Measurements from ENCODE around the gene ABLIM2. TPM values are rescaled to one million over a fixed set of nuclear protein-coding genes. Genes with fewer than 3 reads are reported as not detected.
A peak's percentile ranks its signal among the peaks of the same experiment; 100 is the strongest.

Gene ABLIM2
- total and polyA plus RNA-seq, 2 of the 13 experiments (the other 11 are each of a cell fraction or from before 2014, with no cell fraction given) = 0.20 to 0.37 TPM

DNA sequence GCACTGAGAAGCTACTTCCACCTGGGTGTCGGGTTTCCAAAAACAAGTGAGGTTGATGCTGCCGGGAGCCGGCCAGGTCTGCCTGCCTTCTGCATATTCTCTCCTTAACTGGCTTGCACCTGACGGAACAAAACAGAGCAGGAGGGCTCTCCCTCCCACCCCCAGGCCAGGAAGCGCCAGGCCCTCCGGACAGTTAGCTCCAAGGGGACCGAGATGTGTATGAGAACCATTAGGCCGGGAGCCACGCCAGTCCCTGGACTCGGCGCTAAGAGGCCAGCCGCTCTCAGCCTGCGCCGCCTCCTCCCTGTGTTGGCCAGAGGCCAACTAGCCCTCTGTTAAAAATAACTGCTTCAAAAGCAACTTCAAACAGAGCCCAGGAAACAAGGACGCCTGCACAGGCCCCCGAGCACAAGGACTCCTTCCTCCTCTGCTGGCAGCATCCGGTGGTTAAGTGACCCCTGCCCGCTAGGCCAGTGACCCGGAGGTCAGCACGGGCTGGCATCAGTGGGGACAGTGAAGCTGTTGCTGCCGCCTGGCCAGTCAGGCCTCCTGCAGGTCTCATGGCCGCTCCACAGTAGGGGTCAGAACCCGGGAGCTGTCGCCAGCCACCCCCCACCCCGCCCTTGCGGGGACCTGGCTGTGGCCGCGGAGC, 107.9 kb downstream of the ABLIM2 start (continued):
- TF ChIP-seq, protein P1, sequence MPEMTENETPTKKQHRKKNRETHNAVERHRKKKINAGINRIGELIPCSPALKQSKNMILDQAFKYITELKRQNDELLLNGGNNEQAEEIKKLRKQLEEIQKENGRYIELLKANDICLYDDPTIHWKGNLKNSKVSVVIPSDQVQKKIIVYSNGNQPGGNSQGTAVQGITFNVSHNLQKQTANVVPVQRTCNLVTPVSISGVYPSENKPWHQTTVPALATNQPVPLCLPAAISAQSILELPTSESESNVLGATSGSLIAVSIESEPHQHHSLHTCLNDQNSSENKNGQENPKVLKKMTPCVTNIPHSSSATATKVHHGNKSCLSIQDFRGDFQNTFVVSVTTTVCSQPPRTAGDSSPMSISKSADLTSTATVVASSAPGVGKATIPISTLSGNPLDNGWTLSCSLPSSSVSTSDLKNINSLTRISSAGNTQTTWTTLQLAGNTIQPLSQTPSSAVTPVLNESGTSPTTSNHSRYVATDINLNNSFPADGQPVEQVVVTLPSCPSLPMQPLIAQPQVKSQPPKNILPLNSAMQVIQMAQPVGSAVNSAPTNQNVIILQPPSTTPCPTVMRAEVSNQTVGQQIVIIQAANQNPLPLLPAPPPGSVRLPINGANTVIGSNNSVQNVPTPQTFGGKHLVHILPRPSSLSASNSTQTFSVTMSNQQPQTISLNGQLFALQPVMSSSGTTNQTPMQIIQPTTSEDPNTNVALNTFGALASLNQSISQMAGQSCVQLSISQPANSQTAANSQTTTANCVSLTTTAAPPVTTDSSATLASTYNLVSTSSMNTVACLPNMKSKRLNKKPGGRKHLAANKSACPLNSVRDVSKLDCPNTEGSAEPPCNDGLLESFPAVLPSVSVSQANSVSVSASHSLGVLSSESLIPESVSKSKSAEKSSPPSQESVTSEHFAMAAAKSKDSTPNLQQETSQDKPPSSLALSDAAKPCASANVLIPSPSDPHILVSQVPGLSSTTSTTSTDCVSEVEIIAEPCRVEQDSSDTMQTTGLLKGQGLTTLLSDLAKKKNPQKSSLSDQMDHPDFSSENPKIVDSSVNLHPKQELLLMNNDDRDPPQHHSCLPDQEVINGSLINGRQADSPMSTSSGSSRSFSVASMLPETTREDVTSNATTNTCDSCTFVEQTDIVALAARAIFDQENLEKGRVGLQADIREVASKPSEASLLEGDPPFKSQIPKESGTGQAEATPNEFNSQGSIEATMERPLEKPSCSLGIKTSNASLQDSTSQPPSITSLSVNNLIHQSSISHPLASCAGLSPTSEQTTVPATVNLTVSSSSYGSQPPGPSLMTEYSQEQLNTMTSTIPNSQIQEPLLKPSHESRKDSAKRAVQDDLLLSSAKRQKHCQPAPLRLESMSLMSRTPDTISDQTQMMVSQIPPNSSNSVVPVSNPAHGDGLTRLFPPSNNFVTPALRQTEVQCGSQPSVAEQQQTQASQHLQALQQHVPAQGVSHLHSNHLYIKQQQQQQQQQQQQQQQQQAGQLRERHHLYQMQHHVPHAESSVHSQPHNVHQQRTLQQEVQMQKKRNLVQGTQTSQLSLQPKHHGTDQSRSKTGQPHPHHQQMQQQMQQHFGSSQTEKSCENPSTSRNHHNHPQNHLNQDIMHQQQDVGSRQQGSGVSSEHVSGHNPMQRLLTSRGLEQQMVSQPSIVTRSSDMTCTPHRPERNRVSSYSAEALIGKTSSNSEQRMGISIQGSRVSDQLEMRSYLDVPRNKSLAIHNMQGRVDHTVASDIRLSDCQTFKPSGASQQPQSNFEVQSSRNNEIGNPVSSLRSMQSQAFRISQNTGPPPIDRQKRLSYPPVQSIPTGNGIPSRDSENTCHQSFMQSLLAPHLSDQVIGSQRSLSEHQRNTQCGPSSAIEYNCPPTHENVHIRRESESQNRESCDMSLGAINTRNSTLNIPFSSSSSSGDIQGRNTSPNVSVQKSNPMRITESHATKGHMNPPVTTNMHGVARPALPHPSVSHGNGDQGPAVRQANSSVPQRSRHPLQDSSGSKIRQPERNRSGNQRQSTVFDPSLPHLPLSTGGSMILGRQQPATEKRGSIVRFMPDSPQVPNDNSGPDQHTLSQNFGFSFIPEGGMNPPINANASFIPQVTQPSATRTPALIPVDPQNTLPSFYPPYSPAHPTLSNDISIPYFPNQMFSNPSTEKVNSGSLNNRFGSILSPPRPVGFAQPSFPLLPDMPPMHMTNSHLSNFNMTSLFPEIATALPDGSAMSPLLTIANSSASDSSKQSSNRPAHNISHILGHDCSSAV (CRISPR knock-in tag; IDR thresholded peaks at IDR 0.05; ENCODE audit: borderline replicate concordance) = no peak
- TF ChIP-seq RNF2 (conservative IDR thresholded peaks at IDR 0.05; ENCODE audit: low read depth) (peak; percentile 49; the same call in 1 of the 2 replicates), STAG1 (CRISPR knock-in tag; IDR thresholded peaks at IDR 0.05) (peak; percentile 21; the same call in 1 of the 2 replicates), ZNF605 (CRISPR knock-in tag; IDR thresholded peaks at IDR 0.05) (peak; percentile 78), NFYB (CRISPR knock-in tag; IDR thresholded peaks at IDR 0.05) (no peak), ZNF17 (CRISPR knock-in tag; IDR thresholded peaks at IDR 0.05) (no peak), HDAC1 (CRISPR knock-in tag; IDR thresholded peaks at IDR 0.05) (peak; percentile 88), ZNF205 (CRISPR knock-in tag; IDR thresholded peaks at IDR 0.05) (peak; percentile 82; the same call in 1 of the 2 replicates), SRSF9 (IDR thresholded peaks at IDR 0.05; ENCODE audit: borderline replicate concordance, insufficient read depth, low read depth, low read length, poor library complexity, severe bottlenecking) (no peak), ZNF619 (CRISPR knock-in tag; IDR thresholded peaks at IDR 0.05) (no peak), SMAD9 (CRISPR knock-in tag; IDR thresholded peaks at IDR 0.05) (no peak), ZFP82 (CRISPR knock-in tag; IDR thresholded peaks at IDR 0.05; ENCODE audit: borderline replicate concordance) (no peak), FOXK1 (CRISPR knock-in tag; IDR thresholded peaks at IDR 0.05; ENCODE audit: borderline replicate concordance, low read depth) (peak; percentile 62; the same call in 1 of the 2 replicates), ZSCAN31 (CRISPR knock-in tag; IDR thresholded peaks at IDR 0.05; ENCODE audit: low read depth) (no peak), ZSCAN21 (CRISPR knock-in tag; IDR thresholded peaks at IDR 0.05; ENCODE audit: borderline replicate concordance) (peak; percentile 46; the same call in 1 of the 2 replicates), RFXANK (CRISPR knock-in tag; IDR thresholded peaks at IDR 0.05) (no peak), HOXA5 (CRISPR knock-in tag; IDR thresholded peaks at IDR 0.05) (peak; percentile 29; the same call in 1 of the 2 replicates), MIER2 (CRISPR knock-in tag; IDR thresholded peaks at IDR 0.05) (0 out of 2 replicates have a peak, but pooled peaks have one; percentile 18)
- TF ChIP-seq, protein P2, sequence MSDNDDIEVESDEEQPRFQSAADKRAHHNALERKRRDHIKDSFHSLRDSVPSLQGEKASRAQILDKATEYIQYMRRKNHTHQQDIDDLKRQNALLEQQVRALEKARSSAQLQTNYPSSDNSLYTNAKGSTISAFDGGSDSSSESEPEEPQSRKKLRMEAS (IDR thresholded peaks at IDR 0.05) = peak; percentile 68
- TF ChIP-seq, protein P3, sequence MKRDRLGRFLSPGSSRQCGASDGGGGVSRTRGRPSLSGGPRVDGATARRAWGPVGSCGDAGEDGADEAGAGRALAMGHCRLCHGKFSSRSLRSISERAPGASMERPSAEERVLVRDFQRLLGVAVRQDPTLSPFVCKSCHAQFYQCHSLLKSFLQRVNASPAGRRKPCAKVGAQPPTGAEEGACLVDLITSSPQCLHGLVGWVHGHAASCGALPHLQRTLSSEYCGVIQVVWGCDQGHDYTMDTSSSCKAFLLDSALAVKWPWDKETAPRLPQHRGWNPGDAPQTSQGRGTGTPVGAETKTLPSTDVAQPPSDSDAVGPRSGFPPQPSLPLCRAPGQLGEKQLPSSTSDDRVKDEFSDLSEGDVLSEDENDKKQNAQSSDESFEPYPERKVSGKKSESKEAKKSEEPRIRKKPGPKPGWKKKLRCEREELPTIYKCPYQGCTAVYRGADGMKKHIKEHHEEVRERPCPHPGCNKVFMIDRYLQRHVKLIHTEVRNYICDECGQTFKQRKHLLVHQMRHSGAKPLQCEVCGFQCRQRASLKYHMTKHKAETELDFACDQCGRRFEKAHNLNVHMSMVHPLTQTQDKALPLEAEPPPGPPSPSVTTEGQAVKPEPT (CRISPR knock-in tag; IDR thresholded peaks at IDR 0.05; ENCODE audit: low read depth) = no peak
- TF ChIP-seq, protein P4, sequence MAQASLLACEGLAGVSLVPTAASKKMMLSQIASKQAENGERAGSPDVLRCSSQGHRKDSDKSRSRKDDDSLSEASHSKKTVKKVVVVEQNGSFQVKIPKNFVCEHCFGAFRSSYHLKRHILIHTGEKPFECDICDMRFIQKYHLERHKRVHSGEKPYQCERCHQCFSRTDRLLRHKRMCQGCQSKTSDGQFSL (CRISPR knock-in tag; IDR thresholded peaks at IDR 0.05) = peak; percentile 53; the same call in 1 of the 2 replicates

Measured in HepG2 (cell line).